Large intestine (tissue), 3 donors: ENCODE results near the gene PALLD. TPM values are rescaled to one million over a fixed set of nuclear protein-coding genes. Genes with fewer than 3 reads are reported as not detected.
A peak's percentile ranks its signal among the peaks of the same experiment; 100 is the strongest.

Source experiments
- DNase-seq, 2 donors: peaks; one replicate each; pipeline versions ENCODE4 v3.0.0 to v3.0.0-alpha.2; 2013
- H3K27ac ChIP-seq: one replicate; pipeline ENCODE4 v1.5.1; 2013; ENCODE audit warnings: low read length
- H3K27me3 ChIP-seq: 2 replicates; pipeline ENCODE4 v1.6.1; 2013; ENCODE audit warnings: low read length; ENCODE audit not compliant: control insufficient read depth, insufficient read depth
- H3K36me3 ChIP-seq: 2 replicates; pipeline ENCODE4 v1.6.1; 2013; ENCODE audit warnings: low read length; ENCODE audit not compliant: control insufficient read depth, insufficient read depth
- H3K4me1 ChIP-seq: one replicate; pipeline ENCODE4 v1.6.1; 2013; ENCODE audit warnings: low read length; ENCODE audit not compliant: control insufficient read depth, insufficient read depth
- H3K4me3 ChIP-seq: one replicate; pipeline ENCODE4 v1.5.1; 2013; ENCODE audit warnings: low read length
- H3K9me3 ChIP-seq: one replicate; pipeline ENCODE4 v1.6.1; 2013; ENCODE audit warnings: mild to moderate bottlenecking, low read depth, low read length, moderate library complexity; ENCODE audit not compliant: control insufficient read depth
- WGBS: methylation state at CpG from one replicate; pipeline ENCODE4 v1.1.5; 2013; ENCODE audit warnings: low lambda C conversion rate; ENCODE audit not compliant: insufficient coverage; 5-methylcytosine and 5-hydroxymethylcytosine counted together
- polyA plus RNA-seq: library from polyadenylated mRNA; unstranded; fragments of 120-200 nt; gene quantifications from one replicate; pipeline ENCODE4 v1.2.1, GENCODE V29; 2013

PALLD gene
- polyA plus RNA-seq, 1 donor: 59.7 TPM

GRCh38 chr4:168656055-168656660 lies 159.3 kb downstream of the PALLD start:
- no peak overlapping the region for H3K27ac ChIP-seq
- H3K4me1 ChIP-seq: no peaks in the 10 kb centered on the region
- no peak overlapping the region for H3K4me3 ChIP-seq
- no peaks in the 10 kb centered on the region for H3K9me3 ChIP-seq
- DNase-seq: no peak
- no CpG with 5 or more reads among the region's 4 CpGs for WGBS
- H3K27me3 ChIP-seq: no peaks in the 10 kb centered on the region
- no peaks in the 10 kb centered on the region for H3K36me3 ChIP-seq

- Histone ChIP-seq H3K4me1 (no peaks in the 10 kb centered on the region), H3K27me3 (no peaks in the 10 kb centered on the region), H3K27ac (no peak overlapping the region), H3K4me3 (no peak overlapping the region), H3K36me3 (no peaks in the 10 kb centered on the region), H3K9me3 (no peaks in the 10 kb centered on the region)
- no peak for DNase-seq
- WGBS: no CpG with 5 or more reads among the region's 3 CpGs
These were observed 160.2 kb downstream of the PALLD start for GRCh38 chr4:168656946-168657473.

GRCh38 chr4:168658751-168659150 lies 161.9 kb downstream of the PALLD start:
- DNase-seq: no peak
- no peaks in the 10 kb centered on the region for H3K36me3 ChIP-seq
- H3K27me3 ChIP-seq: no peaks in the 10 kb centered on the region
- 100% methylated on average over 2 of the region's 3 CpGs for WGBS
- H3K27ac ChIP-seq: no peak overlapping the region
- H3K4me3 ChIP-seq: no peak overlapping the region
- H3K9me3 ChIP-seq: no peaks in the 10 kb centered on the region
- no peaks in the 10 kb centered on the region for H3K4me1 ChIP-seq

GRCh38 chr4:168659741-168660465 lies 163.1 kb downstream of the PALLD start:
- WGBS: 90% methylated on average over 1 of the region's 3 CpGs
- no peaks in the 10 kb centered on the region for H3K27me3 ChIP-seq
- no peaks in the 10 kb centered on the region for H3K9me3 ChIP-seq
- no peaks in the 10 kb centered on the region for H3K36me3 ChIP-seq
- H3K27ac ChIP-seq: no peak overlapping the region
- no peaks in the 10 kb centered on the region for H3K4me1 ChIP-seq
- H3K4me3 ChIP-seq: no peak overlapping the region
- DNase-seq: no peak

GRCh38 chr4:168662297-168662984 lies 165.6 kb downstream of the PALLD start:
- Histone ChIP-seq H3K4me1 (no peaks in the 10 kb centered on the region), H3K27ac (no peak overlapping the region), H3K27me3 (no peaks in the 10 kb centered on the region), H3K4me3 (no peak overlapping the region), H3K9me3 (no peaks in the 10 kb centered on the region), H3K36me3 (no peaks in the 10 kb centered on the region)
- WGBS: no CpG with 5 or more reads among the region's 1 CpG
- DNase-seq: peak in 1 of 2 donors; percentile 17

- WGBS: no CpG with 5 or more reads among the region's 2 CpGs
- H3K27me3 ChIP-seq: no peaks in the 10 kb centered on the region
- no peak overlapping the region for H3K27ac ChIP-seq
- no peak overlapping the region for H3K4me3 ChIP-seq
- H3K36me3 ChIP-seq: no peaks in the 10 kb centered on the region
- no peak for DNase-seq
- no peaks in the 10 kb centered on the region for H3K4me1 ChIP-seq
- H3K9me3 ChIP-seq: no peaks in the 10 kb centered on the region
These were observed 167.5 kb downstream of the PALLD start for GRCh38 chr4:168664242-168664891.

- no peak for DNase-seq
- no peaks in the 10 kb centered on the region for H3K4me1 ChIP-seq
- no peaks in the 10 kb centered on the region for H3K36me3 ChIP-seq
- H3K4me3 ChIP-seq: no peak overlapping the region
- no peak overlapping the region for H3K27ac ChIP-seq
- WGBS: 100% methylated on average over 2 of the region's 2 CpGs
- H3K9me3 ChIP-seq: no peaks in the 10 kb centered on the region
- H3K27me3 ChIP-seq: no peaks in the 10 kb centered on the region
These were observed 169.7 kb downstream of the PALLD start for GRCh38 chr4:168666531-168666930.

GRCh38 chr4:168667376-168667775 lies 170.5 kb downstream of the PALLD start:
- H3K27ac ChIP-seq: no peak overlapping the region
- no peaks in the 10 kb centered on the region for H3K27me3 ChIP-seq
- no peaks in the 10 kb centered on the region for H3K9me3 ChIP-seq
- no peak overlapping the region for H3K4me3 ChIP-seq
- 47% methylated on average over 2 of the region's 3 CpGs for WGBS
- H3K36me3 ChIP-seq: no peaks in the 10 kb centered on the region
- H3K4me1 ChIP-seq: no peaks in the 10 kb centered on the region
- no peak for DNase-seq

- no peak for DNase-seq
These were observed 171.1 kb downstream of the PALLD start for GRCh38 chr4:168667921-168668320.

GRCh38 chr4:168673476-168673875 lies 176.6 kb downstream of the PALLD start:
- no peak overlapping the region for H3K27ac ChIP-seq
- no peak overlapping the region for H3K4me3 ChIP-seq
- no peaks in the 10 kb centered on the region for H3K36me3 ChIP-seq
- H3K27me3 ChIP-seq: no peaks in the 10 kb centered on the region
- H3K9me3 ChIP-seq: no peaks in the 10 kb centered on the region
- 80% methylated on average over 5 of the region's 11 CpGs for WGBS
- DNase-seq: no peak
- no peaks in the 10 kb centered on the region for H3K4me1 ChIP-seq

More at GRCh38 chr4:168667921-168668320, 171.1 kb downstream of the PALLD start:
- no peaks in the 10 kb centered on the region for H3K36me3 ChIP-seq
- no peaks in the 10 kb centered on the region for H3K4me1 ChIP-seq
- no peak overlapping the region for H3K4me3 ChIP-seq
- no peaks in the 10 kb centered on the region for H3K27me3 ChIP-seq
- H3K9me3 ChIP-seq: no peaks in the 10 kb centered on the region
- no peak overlapping the region for H3K27ac ChIP-seq
- no CpG with 5 or more reads among the region's 2 CpGs for WGBS
